ENCODE data around the gene RASAL1.

DNA sequence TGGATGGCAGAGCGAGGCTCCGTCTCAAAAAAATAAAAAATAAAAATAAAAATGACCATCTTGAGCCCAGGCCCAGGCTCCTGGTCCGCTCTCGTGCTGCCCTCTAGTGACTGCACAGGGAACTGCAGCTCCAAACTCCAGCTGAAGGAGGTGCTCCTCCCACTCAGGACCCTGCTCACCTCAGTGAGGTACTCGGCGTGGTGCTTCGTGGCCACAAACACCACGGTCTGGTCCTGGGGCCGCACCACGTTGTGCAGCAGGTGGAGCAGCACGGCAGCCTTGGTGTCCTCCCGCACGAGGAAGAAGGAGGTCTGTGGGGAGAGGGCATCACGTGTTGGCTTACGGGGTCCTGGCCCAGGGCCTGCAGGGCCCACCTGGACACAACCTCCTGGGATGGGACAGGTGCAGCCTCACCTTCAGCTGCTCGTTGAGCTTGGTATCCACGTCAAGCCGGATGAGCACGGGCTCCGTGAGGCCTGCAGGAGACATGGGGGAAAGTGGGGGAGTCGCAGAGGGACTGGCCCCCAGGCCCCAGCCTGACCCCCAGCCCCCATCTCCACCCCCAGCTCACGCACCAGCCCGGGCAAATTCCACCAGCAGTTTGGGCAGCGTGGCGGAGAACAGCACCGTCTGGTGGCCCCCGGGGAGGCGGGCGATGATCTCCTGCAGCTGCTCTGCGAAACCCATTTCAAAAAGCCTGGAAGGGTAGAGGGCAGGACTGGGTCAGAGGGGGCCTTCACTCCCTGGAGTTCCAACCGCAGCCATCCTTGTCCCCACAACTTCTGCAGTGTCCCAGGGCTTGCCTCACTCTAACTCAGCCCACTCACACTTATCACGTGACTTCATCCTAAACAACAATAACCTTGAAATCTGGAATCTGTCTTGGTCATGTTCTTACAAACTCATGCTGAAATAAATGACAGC, 39.2 kb upstream of the RASAL1 start:
- TF ChIP-seq CTCF (IDR thresholded peaks at IDR 0.05) (peak in 5 of 7 experiments; percentile 89 to 99 (median 98)), POLR2A (IDR thresholded peaks at IDR 0.05) (no peak)

All from stomach (tissue), 4 donors.